Subcutaneous adipose tissue (tissue), 4 donors: ENCODE results near the gene ST14. TPM values are rescaled to one million over a fixed set of nuclear protein-coding genes. Genes with fewer than 3 reads are reported as not detected.

Experiments used
- total RNA-seq, 4 donors: library from RNA; depleted of rRNA; stranded (reverse); fragments of >200 nt; gene quantifications; one replicate each; pipeline ENCODE4 v1.1.0, GENCODE V29; 2016
- TF ChIP-seq, protein P1 (sequence below): fragments of 450-650 bp; IDR thresholded peaks from one replicate; pipeline ENCODE4 v1.5.1; 2016; ENCODE audit warnings: low read depth, mild to moderate bottlenecking, control low read depth, antibody characterized with exemption, moderate library complexity

Gene ST14
- total RNA-seq, 4 donors from 2014 or later: 2.8 to 113 (median 8.1) TPM

DNA sequence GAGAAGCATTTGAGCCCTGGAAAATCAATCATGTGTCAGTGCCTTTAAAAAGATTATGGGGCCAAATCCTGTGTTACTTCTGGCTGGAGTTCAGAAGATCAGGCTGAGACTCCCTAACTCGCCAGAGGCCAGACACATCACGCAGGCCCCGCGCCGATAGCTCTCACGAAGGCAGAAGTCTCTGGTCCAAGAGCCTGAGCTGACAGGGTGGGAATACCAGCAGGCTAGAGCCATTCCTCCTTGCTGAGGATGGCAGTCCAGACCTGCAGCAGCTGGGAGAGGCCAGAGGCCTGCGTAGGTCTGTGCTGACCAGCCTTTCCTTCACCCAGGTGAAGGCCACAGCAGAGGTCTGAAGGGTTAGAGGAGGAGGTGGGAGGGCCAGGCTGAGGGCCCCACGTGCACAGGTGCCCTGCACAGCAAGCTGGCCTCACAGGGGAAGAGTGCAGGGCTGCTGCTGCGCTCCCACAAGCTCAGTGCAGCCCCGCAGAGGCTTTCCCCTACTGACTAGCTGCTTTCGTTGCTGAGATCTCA lies 52.9 kb downstream of the ST14 start:
- TF ChIP-seq, protein P1, sequence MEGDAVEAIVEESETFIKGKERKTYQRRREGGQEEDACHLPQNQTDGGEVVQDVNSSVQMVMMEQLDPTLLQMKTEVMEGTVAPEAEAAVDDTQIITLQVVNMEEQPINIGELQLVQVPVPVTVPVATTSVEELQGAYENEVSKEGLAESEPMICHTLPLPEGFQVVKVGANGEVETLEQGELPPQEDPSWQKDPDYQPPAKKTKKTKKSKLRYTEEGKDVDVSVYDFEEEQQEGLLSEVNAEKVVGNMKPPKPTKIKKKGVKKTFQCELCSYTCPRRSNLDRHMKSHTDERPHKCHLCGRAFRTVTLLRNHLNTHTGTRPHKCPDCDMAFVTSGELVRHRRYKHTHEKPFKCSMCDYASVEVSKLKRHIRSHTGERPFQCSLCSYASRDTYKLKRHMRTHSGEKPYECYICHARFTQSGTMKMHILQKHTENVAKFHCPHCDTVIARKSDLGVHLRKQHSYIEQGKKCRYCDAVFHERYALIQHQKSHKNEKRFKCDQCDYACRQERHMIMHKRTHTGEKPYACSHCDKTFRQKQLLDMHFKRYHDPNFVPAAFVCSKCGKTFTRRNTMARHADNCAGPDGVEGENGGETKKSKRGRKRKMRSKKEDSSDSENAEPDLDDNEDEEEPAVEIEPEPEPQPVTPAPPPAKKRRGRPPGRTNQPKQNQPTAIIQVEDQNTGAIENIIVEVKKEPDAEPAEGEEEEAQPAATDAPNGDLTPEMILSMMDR: no peak

DNA sequence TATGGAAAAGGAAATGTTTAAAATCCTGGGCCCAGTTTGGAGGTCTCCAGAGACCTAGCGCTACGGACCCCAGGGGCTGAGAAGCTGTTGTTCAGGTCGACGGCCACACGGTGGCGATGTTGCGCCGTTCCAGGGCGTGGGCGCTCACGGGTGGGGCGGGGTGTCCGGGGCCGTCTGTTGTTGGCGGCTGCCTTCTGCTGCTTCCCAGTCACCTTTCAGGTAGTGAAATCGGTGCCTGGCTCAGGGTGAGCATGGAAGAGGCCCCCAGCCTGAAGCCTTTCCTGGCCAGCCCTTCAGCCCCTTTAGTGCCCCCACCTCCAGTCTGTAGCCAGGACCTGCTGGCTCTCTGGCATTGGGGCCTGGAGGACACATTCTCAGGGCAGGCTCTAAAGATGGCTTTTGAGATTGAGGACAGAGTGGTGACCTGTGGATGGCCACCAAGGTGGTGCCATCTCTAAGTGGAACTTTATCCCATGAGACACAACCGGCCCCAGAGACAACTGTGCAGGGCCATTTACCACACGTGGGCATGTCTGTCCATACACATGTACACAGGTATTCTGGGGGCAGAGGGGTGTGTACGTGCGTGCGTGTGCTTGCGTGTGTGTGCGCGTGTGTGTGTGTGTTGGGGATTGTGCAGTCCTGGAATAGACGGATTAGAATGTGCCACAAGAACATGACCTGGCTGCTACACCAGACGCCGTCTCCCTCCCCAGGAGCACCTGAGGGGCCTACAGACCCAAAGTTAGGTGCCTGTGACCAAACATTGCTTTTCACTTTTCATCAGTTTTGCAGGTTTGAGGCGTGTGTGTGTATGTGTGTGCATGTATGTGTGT lies 53.8 kb downstream of the ST14 start:
- TF ChIP-seq, protein P1: no peak

DNA sequence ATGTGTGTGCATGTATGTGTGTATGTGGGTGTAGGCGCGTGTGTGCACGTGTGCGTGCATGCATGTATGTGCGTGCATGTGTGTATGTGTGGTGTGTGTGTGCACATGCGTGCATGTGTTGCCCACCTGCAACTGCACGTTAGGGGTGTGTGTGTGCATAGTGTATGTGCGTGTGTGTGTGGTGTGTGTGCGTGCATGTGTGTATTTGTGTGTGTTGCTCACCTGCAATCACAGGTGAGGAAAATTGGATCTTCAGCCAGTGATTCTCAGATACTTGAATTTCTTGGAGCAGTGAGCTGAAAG lies 54.3 kb downstream of the ST14 start:
- TF ChIP-seq, protein P1: no peak

DNA sequence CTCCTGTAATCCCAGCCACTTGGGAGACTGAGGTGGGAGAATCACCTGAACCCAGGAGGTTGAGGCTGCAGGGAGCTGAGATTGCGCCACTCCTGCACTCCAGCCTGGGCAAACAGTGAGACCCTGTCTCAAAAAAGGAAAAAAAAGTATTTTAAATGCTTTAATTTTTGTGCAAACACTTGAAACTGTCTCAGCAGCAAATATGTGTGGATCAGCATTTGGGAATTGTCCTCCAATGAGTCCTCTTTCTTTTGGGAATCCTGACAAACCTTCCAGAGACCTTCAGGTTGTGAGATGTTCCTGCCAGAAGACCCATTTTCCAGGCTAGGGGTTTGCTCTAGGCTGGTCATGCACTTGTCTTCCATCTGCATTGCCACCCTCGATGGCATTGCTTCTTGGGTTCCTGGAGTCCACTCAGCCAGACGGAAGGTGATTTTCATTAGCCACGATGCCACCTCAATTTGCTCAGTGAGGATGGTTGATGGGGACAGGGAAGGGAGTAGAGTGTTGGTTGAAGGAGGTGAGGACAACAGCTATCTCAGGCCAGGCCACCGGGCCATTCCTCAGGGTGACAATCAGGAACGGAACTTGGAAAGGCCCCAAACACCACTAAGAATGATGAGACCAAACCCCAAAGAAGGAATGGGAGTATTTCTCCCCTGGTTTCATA lies 55.4 kb downstream of the ST14 start:
- TF ChIP-seq, protein P1: no peak

DNA sequence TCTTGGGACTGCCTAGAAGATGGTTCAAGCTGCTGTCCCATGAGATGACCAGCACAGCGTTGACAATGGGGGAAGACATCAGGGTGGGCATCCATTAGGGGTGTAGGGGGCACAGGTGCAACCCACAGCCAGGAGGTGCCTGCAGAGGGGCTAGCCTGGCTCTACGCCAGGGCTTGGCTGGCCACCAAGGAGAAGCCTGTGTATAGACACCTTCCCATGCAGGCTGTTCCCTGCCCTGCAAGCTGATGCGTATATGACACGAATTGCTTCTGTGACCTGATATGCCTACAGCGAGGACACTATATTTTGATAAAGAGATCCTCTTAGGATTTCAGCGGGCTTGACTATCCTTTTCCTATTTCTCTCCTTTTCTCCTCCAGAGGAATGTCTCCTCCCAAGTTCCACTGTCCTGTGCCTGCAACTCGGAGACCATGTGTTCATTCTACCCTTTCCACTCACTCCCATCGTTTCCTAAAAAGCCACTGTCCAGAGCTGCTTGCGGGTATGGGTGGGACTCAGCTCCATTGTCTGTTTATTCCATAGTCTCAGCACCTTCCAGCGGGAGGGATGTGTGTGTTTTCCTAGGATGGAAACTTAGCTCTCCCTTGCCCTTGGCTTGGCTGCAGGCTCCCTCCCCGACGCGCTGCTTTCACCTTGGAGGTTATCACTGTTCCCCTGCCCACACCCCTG lies 56.1 kb downstream of the ST14 start:
- TF ChIP-seq, protein P1: no peak

DNA sequence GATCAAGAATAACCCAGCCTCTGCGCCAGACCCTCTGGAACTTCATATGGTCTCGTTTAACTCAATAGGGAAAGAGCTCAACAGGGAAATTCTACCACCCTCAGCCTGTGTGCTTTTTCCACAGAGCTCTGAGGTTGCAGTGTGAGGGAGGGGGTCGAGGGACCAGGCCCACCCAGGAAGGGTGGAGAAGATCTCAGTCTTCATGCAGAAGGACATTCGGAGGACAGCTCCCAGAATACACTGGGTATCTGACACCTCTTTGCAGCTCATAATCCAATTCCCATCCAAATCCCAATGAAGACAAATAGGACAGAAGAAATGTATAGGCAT lies 56.6 kb downstream of the ST14 start:
- TF ChIP-seq, protein P1: no peak

DNA sequence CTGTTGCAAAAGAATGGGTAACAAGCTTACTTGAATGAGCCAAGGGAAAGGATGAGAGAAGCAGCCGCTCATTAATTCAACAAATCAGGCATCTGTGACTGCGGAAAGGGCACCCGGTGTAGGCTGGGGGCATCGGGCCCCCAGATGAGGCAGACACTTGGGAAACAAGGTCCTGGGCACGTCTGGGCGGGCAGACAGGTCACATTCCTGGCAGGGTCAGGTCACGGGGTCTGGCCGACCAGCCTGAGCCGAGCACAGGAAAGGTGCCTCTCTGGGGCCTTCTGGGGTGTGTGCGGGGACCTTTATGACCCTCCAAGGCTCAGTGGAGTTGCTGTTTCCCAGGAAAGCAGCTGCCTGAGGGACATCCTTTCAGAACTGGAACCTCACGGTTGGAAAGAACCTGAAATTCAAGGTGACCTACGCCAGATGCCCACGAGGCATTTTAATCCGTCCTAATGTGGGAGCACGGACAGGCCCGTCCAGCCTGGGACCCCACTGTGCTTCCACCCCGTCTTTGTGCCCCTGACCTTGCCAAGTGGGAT lies 57.1 kb downstream of the ST14 start:
- TF ChIP-seq, protein P1: no peak
